ENCODE measurements around the gene AGPAT1. TPM values are rescaled to one million over a fixed set of nuclear protein-coding genes. Genes with fewer than 3 reads are reported as not detected.
A peak's percentile ranks its signal among the peaks of the same experiment; 100 is the strongest.
"Not testable (repeated sequence)": the region's sequence is repeated elsewhere in the genome, so short reads cannot be mapped to it uniquely, and the experiment has no call there.

AGPAT1 gene
- total RNA-seq, 2 donors from 2014 or later, result 33.2 to 35.0 TPM

- Mint-ChIP-seq H3K27ac (peak overlapping the region in 1 of 2 donors; percentile 29), H3K9me3 (peaks cover 0 to 4% of the 10 kb centered on the region in 2 donors), H3K36me3 (peaks cover 3 to 15% of the 10 kb centered on the region in 2 donors)
- no peak for DNase-seq (ENCODE audit: low spot score in 2 of 2)
- ATAC-seq, result peak in 1 of 2 donors; percentile 12
Measured at GRCh38 chr6:32149092-32149755, 26.7 kb downstream of the AGPAT1 start.

- Mint-ChIP-seq H3K27ac (peak overlapping the region in 1 of 2 donors; percentile 29), H3K36me3 (peaks cover 0 to 12% of the 10 kb centered on the region in 2 donors), H3K9me3 (peaks cover 0 to 4% of the 10 kb centered on the region in 2 donors)
- DNase-seq (ENCODE audit: low spot score in 2 of 2) (peak; percentile 69 to 73), ATAC-seq (peak; percentile 69 to 73)
Measured at GRCh38 chr6:32148289-32149091, 27.4 kb downstream of the AGPAT1 start.

- Mint-ChIP-seq H3K27ac (peak overlapping the region in 1 of 2 donors; percentile 17), H3K9me3 (peaks cover 0 to 4% of the 10 kb centered on the region in 2 donors), H3K36me3 (peaks cover 0 to 12% of the 10 kb centered on the region in 2 donors)
- ATAC-seq (no peak), DNase-seq (ENCODE audit: low spot score in 2 of 2) (no peak)
Measured at GRCh38 chr6:32147401-32148132, 28.3 kb downstream of the AGPAT1 start.

GRCh38 chr6:32146687-32147086 lies 29.2 kb downstream of the AGPAT1 start:
- no peak for DNase-seq (ENCODE audit: low spot score in 2 of 2)
- ATAC-seq, result no peak
- peak overlapping the region in 1 of 2 donors; percentile 1 for H3K27ac Mint-ChIP-seq
- H3K36me3 Mint-ChIP-seq, result peaks cover 0 to 12% of the 10 kb centered on the region in 2 donors
- peaks cover 0 to 4% of the 10 kb centered on the region in 2 donors for H3K9me3 Mint-ChIP-seq

GRCh38 chr6:32146287-32146686 lies 29.6 kb downstream of the AGPAT1 start:
- DNase-seq (ENCODE audit: low spot score in 2 of 2) (no peak), ATAC-seq (no peak)
- peaks cover 0 to 12% of the 10 kb centered on the region in 2 donors for H3K36me3 Mint-ChIP-seq
- H3K9me3 Mint-ChIP-seq, result peaks cover 0 to 4% of the 10 kb centered on the region in 2 donors
- peak overlapping the region in 1 of 2 donors; percentile 1 for H3K27ac Mint-ChIP-seq

- ATAC-seq, result not testable (repeated sequence)
Measured at GRCh38 chr6:32144238-32144637, 31.6 kb downstream of the AGPAT1 start.

GRCh38 chr6:32140420-32141046 lies 35.4 kb downstream of the AGPAT1 start:
- Mint-ChIP-seq H3K36me3 (no peaks in the 10 kb centered on the region), H3K9me3 (no peaks in the 10 kb centered on the region), H3K27ac (no peak overlapping the region)
- DNase-seq (ENCODE audit: low spot score in 2 of 2) (no peak), ATAC-seq (no peak)

More at GRCh38 chr6:32144238-32144637, 31.6 kb downstream of the AGPAT1 start:
- DNase-seq (ENCODE audit: low spot score in 2 of 2); H3K27ac Mint-ChIP-seq; H3K9me3 Mint-ChIP-seq: not testable (repeated sequence)
- H3K36me3 Mint-ChIP-seq, result peaks cover 0 to 12% of the 10 kb centered on the region in 2 donors

GRCh38 chr6:32139590-32139989 lies 36.3 kb downstream of the AGPAT1 start:
- no peak for DNase-seq (ENCODE audit: low spot score in 2 of 2)
- Mint-ChIP-seq H3K36me3 (no peaks in the 10 kb centered on the region), H3K9me3 (no peaks in the 10 kb centered on the region), H3K27ac (no peak overlapping the region)
- no peak for ATAC-seq

- H3K9me3 Mint-ChIP-seq, result no peaks in the 10 kb centered on the region
- DNase-seq (ENCODE audit: low spot score in 2 of 2) (no peak), ATAC-seq (no peak)
- no peaks in the 10 kb centered on the region for H3K36me3 Mint-ChIP-seq
- no peak overlapping the region for H3K27ac Mint-ChIP-seq
Measured at GRCh38 chr6:32137454-32137853, 38.4 kb downstream of the AGPAT1 start.

- DNase-seq (ENCODE audit: low spot score in 2 of 2), result no peak
- no peak for ATAC-seq
- H3K9me3 Mint-ChIP-seq, result no peaks in the 10 kb centered on the region
- no peak overlapping the region for H3K27ac Mint-ChIP-seq
- H3K36me3 Mint-ChIP-seq, result peaks cover 4 to 10% of the 10 kb centered on the region in 2 donors
Measured at GRCh38 chr6:32133786-32134185, 42.1 kb downstream of the AGPAT1 start.

- no peak overlapping the region for H3K27ac Mint-ChIP-seq
Measured at GRCh38 chr6:32132110-32132509, 43.8 kb downstream of the AGPAT1 start.

GRCh38 chr6:32131439-32131948 lies 44.4 kb downstream of the AGPAT1 start:
- Mint-ChIP-seq H3K36me3 (peaks cover 20 to 25% of the 10 kb centered on the region in 2 donors), H3K27ac (no peak overlapping the region), H3K9me3 (no peaks in the 10 kb centered on the region)
- ATAC-seq (no peak), DNase-seq (ENCODE audit: low spot score in 2 of 2) (no peak)

More at GRCh38 chr6:32132110-32132509, 43.8 kb downstream of the AGPAT1 start:
- DNase-seq (ENCODE audit: low spot score in 2 of 2) (no peak), ATAC-seq (no peak)
- H3K36me3 Mint-ChIP-seq, result peaks cover 15 to 19% of the 10 kb centered on the region in 2 donors
- H3K9me3 Mint-ChIP-seq, result no peaks in the 10 kb centered on the region

- Mint-ChIP-seq H3K27ac (peak overlapping the region; percentile 84 to 97), H3K9me3 (no peaks in the 10 kb centered on the region), H3K36me3 (peaks cover 24 to 26% of the 10 kb centered on the region in 2 donors)
- no peak for ATAC-seq
- no peak for DNase-seq (ENCODE audit: low spot score in 2 of 2)
Measured at GRCh38 chr6:32129297-32130088, 46.4 kb downstream of the AGPAT1 start.

GRCh38 chr6:32128751-32129296 lies 47.1 kb downstream of the AGPAT1 start:
- ATAC-seq (no peak), DNase-seq (ENCODE audit: low spot score in 2 of 2) (no peak)
- H3K36me3 Mint-ChIP-seq, result peaks cover 24 to 32% of the 10 kb centered on the region in 2 donors
- H3K27ac Mint-ChIP-seq, result peak overlapping the region; percentile 93 to 99
- H3K9me3 Mint-ChIP-seq, result no peaks in the 10 kb centered on the region

Measured in activated naive CD4-positive, alpha-beta T cell treated with anti-CD3 and anti-CD28 coated beads, Interleukin-2, amount 50 U/mL, for 72 hours (primary cell).